Lower lobe of right lung (tissue), 2 donors: Measurements from ENCODE around the gene SYT1. TPM values are rescaled to one million over a fixed set of nuclear protein-coding genes. Genes with fewer than 3 reads are reported as not detected.

ENCODE experiments used
- ATAC-seq, 2 donors: fragments of 200-7000 bp; cut with Tn5 transposase; one replicate each; pipeline ENCODE4 v1.9.1; 2020 to 2022; ENCODE audit warnings: mild to moderate bottlenecking in 2 of 2, moderate library complexity in 2 of 2
- DNase-seq: peaks from one replicate; pipeline ENCODE4 v3.0.0-alpha.2; 2020
- H3K27ac ChIP-seq: fragments of 200-600 bp; one replicate; pipeline ENCODE4 v1.8.0; 2022
- H3K27me3 ChIP-seq: fragments of 200-600 bp; one replicate; pipeline ENCODE4 v1.8.0; 2022; ENCODE audit warnings: low read depth
- H3K36me3 ChIP-seq: fragments of 200-600 bp; one replicate; pipeline ENCODE4 v1.8.0; 2022; ENCODE audit warnings: mild to moderate bottlenecking
- H3K4me1 ChIP-seq: fragments of 200-600 bp; one replicate; pipeline ENCODE4 v1.8.0; 2022
- H3K4me3 ChIP-seq: fragments of 200-600 bp; one replicate; pipeline ENCODE4 v1.8.0; 2022; ENCODE audit warnings: mild to moderate bottlenecking
- H3K9me3 ChIP-seq: fragments of 200-600 bp; one replicate; pipeline ENCODE4 v1.8.0; 2022
- intact Hi-C: fragments of 100-400 bp; cut with DNase I; formaldehyde crosslinking; loops from one replicate; pipeline ENCODE4 v1.11.0; 2022
- total RNA-seq: library from RNA; stranded (reverse); fragmentation: NEBNext Ultra II Directional; extraction: Animal tissue kit (Norgen Biotek cat#: 25700); gene quantifications from one replicate; pipeline ENCODE4 v1.2.1, GENCODE V29; 2021
- TF ChIP-seq, protein P1 (sequence below): fragments of 200-600 bp; IDR thresholded peaks from one replicate; pipeline ENCODE4 v1.8.0; 2022; ENCODE audit warnings: antibody characterized with exemption, mild to moderate bottlenecking
- donor health status: DM: no; HTN: yes; CAD: no; lungs with severe emphysema.

The SYT1 gene
- total RNA-seq, 1 donor from 2014 or later: 0.95 TPM

DNA sequence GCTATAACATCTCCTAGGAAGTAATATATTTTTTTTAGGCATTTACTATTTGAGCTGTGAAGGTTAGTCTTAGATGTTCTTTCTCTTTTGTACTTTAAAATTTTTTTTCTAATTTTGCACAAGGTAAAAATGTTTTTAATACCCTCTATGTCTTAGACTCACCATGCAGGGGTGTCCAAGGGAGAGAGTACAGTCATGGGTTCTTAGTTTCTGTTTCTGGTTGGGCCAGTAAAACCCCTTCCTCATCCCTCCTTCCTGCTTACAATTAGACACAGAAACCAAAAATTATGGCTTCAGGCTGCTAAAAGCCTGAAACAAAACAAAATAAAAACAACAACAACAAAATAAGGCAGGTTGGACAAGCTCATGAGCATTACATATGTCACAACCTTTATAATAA is 193.0 kb downstream of the SYT1 start:
- DNase-seq: no peak
- H3K4me3 ChIP-seq: no peak overlapping the region
- H3K36me3 ChIP-seq: no peaks in the 10 kb centered on the region
- H3K4me1 ChIP-seq: no peaks in the 10 kb centered on the region
- ATAC-seq: no peak
- H3K27me3 ChIP-seq: no peaks in the 10 kb centered on the region
- H3K27ac ChIP-seq: no peak overlapping the region
- TF ChIP-seq, protein P1, sequence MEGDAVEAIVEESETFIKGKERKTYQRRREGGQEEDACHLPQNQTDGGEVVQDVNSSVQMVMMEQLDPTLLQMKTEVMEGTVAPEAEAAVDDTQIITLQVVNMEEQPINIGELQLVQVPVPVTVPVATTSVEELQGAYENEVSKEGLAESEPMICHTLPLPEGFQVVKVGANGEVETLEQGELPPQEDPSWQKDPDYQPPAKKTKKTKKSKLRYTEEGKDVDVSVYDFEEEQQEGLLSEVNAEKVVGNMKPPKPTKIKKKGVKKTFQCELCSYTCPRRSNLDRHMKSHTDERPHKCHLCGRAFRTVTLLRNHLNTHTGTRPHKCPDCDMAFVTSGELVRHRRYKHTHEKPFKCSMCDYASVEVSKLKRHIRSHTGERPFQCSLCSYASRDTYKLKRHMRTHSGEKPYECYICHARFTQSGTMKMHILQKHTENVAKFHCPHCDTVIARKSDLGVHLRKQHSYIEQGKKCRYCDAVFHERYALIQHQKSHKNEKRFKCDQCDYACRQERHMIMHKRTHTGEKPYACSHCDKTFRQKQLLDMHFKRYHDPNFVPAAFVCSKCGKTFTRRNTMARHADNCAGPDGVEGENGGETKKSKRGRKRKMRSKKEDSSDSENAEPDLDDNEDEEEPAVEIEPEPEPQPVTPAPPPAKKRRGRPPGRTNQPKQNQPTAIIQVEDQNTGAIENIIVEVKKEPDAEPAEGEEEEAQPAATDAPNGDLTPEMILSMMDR: no peak
- H3K9me3 ChIP-seq: no peaks in the 10 kb centered on the region
- intact Hi-C loops: no loop called here

DNA sequence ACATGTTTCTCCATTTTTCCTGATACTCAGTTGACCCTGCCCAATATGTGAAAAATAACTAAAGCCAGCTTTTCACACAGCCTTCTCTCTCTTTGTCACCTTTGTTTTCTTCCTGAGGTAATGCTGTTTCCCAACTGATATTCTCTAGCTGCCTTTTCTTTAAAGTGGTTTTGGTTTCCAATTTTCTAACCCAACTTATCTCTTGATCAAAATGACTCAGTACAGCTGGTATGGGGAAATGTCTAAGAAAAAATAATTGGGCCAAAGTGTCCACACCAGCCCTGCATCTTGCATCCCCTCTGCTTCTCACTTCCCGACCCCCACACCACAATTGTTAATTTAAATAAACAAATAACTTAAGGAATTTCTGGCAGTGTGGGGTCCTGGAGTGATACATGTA is 193.8 kb downstream of the SYT1 start:
- no peak overlapping the region for H3K27ac ChIP-seq
- no peaks in the 10 kb centered on the region for H3K36me3 ChIP-seq
- H3K4me1 ChIP-seq: no peaks in the 10 kb centered on the region
- TF ChIP-seq, protein P1: no peak
- ATAC-seq (no peak), DNase-seq (no peak)
- H3K9me3 ChIP-seq: no peaks in the 10 kb centered on the region
- intact Hi-C loops: no loop called here
- no peaks in the 10 kb centered on the region for H3K27me3 ChIP-seq
- H3K4me3 ChIP-seq: no peak overlapping the region

DNA sequence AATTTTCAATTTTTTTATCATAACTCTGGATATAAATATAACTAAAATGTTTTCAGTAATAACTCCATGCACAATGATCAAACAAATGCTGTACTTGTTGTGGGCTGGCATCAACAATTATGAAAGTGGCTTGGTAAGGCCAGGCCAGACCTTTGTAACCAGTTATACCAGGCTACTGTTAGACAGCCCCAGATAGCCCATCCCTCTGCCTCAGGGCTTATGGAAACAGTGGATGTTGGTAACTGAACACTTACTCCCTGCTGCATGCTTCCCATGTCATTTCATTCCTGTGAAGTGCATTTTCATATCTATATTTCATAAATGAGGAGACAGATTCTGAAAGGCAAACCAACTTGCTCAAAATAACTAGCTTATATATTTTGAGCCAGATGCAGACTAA is 195.0 kb downstream of the SYT1 start:
- DNase-seq: no peak
- Histone ChIP-seq H3K27me3 (no peaks in the 10 kb centered on the region), H3K9me3 (no peaks in the 10 kb centered on the region), H3K27ac (no peak overlapping the region), H3K36me3 (no peaks in the 10 kb centered on the region), H3K4me1 (no peaks in the 10 kb centered on the region), H3K4me3 (no peak overlapping the region)
- ATAC-seq: no peak
- intact Hi-C loops: no loop called here
- TF ChIP-seq, protein P1: no peak

DNA sequence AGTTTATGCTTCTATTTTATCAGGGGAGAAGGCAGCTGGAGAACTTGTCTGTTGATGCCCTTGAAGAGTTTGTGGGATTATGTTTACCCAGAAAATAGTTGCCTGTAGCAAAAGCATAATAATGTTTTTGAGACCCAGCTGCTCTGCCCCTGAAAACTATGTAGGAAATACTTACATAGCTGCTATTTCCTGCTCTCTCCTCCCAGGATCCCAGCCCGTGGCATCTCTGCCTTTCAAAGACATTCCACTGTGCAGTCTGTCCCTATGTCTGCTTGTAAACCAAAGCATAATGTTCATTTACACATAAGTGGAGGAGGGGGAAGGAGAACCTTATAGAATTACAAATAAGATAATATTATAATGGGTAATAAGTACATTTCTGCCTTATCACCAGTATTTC is 198.7 kb downstream of the SYT1 start:
- H3K4me1 ChIP-seq: no peaks in the 10 kb centered on the region
- no peaks in the 10 kb centered on the region for H3K9me3 ChIP-seq
- TF ChIP-seq, protein P1: no peak
- no peak overlapping the region for H3K27ac ChIP-seq
- intact Hi-C loops: no loop called here
- DNase-seq (no peak), ATAC-seq (no peak)
- H3K36me3 ChIP-seq: no peaks in the 10 kb centered on the region
- H3K4me3 ChIP-seq: no peak overlapping the region
- no peaks in the 10 kb centered on the region for H3K27me3 ChIP-seq

DNA sequence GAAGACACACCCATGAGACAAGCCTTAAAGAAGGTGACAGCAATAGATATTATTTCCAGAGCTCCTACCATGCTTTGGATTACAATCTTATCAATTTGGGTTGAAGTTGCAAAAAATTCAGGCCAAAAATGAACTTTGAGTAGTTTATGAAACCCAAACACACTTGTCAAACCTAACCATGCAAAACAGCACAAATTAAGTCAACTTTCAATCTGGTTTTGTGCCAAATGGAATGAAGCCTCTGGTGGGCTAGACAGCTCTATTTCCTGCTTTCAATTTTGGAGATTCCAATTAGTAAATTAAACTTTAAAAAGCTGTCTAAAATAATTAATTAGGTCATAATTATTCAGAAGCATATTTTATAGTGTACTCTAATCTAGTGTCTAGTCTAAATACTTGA is 203.4 kb downstream of the SYT1 start:
- Histone ChIP-seq H3K9me3 (no peaks in the 10 kb centered on the region), H3K36me3 (no peaks in the 10 kb centered on the region), H3K4me3 (no peak overlapping the region), H3K4me1 (no peaks in the 10 kb centered on the region), H3K27ac (no peak overlapping the region), H3K27me3 (no peaks in the 10 kb centered on the region)
- TF ChIP-seq, protein P1: no peak
- no peak for ATAC-seq
- intact Hi-C loops: no loop called here
- no peak for DNase-seq

DNA sequence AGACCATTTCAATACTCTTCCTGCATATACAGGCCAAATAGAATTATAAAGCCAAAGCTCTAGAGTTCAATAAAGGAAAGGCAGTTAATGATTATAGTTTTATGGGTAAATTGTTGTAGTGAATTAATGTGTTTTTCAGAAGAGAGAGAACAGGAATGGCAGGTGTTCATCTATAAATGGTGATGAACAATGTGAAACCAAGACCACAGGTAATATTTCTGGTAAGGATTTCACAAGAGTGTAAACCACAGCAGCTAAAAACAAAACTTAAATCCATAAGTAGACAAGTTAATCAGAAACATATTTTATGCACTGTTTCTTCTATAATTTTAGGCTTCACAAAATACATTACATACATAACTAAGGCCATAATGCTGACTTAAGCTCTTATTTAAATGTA is 204.4 kb downstream of the SYT1 start:
- intact Hi-C loops: no loop called here
- H3K27ac ChIP-seq: no peak overlapping the region
- no peak overlapping the region for H3K4me3 ChIP-seq
- no peaks in the 10 kb centered on the region for H3K36me3 ChIP-seq
- DNase-seq (no peak), ATAC-seq (no peak)
- H3K4me1 ChIP-seq: no peaks in the 10 kb centered on the region
- no peaks in the 10 kb centered on the region for H3K9me3 ChIP-seq
- no peaks in the 10 kb centered on the region for H3K27me3 ChIP-seq
- TF ChIP-seq, protein P1: no peak
